ENCODE data around the gene SPRY1.

The SPRY1 gene

GRCh38 chr4:123412091-123412505, 15.5 kb downstream of the SPRY1 start:
- no peak for DNase-seq

DNA sequence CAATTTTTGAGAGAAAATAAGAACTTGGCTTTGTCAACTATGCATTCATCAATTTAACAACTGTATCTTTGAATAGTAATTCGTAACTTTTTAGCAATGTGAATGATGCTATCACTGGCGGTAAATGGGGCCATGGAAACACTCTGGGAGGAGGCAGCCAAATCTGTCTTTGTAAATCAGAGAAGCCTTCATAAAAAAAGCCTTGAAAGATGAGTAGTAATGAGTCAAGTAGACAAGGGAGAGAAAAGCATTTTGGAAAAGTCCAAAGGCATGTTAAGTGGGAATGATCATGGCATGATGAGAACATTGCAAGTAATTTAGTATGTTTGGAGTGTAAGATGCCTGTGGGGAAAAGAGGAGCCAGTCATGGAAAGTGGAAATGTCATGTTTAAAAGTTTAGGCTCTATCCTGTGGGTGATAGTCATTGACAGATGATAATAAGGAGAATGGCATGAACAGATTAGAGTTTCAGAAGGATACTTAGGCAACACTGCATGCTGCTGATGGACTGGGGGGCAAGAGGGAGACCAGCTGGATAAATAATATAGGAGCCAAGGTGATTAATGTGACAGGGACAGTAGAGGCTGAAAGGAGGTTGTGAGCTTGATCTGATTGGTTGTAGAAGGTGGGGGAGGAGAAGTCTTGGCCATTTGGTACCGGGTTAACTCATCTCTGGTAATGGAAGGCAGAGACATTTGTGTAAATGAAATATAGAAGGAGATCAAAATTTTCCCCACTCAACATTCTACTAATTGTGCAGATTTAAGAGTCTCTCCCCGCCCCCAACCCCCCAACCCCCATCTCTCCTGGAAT, 16.3 kb downstream of the SPRY1 start:
- DNase-seq: no peak

GRCh38 chr4:123415576-123415975, 19.0 kb downstream of the SPRY1 start:
- DNase-seq: no peak

GRCh38 chr4:123415977-123416376, 19.4 kb downstream of the SPRY1 start:
- DNase-seq: no peak

- no peak for DNase-seq
These were observed 21.2 kb downstream of the SPRY1 start for GRCh38 chr4:123417813-123418212.

DNA sequence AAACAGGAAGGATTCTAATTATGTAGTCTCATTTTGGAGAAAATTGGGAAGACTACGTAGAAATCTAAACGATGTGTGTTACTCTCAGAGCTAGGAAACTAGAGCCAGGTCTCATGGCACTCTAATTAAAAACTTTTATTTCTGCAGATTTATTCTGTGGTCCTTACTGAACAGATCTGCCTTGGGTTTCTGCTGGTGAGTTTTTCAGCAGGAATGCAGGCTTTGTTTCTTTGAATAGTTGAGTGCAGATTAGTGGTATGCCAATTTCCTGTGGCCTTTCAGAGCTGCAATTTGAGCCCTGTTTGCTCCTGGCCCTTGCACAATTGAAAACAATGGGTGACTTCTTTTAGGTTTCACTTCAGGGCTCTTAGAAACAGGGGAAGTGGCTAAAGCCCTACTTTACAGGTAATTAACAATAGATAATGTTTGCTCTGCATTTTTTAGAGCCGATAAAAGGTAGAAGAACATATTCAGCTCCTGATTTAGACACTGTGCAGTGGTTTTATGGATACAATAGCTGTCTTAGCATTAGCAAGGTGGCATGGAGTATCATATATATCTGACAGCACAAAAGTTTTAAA, 21.8 kb downstream of the SPRY1 start:
- DNase-seq: peak; percentile 76

DNA sequence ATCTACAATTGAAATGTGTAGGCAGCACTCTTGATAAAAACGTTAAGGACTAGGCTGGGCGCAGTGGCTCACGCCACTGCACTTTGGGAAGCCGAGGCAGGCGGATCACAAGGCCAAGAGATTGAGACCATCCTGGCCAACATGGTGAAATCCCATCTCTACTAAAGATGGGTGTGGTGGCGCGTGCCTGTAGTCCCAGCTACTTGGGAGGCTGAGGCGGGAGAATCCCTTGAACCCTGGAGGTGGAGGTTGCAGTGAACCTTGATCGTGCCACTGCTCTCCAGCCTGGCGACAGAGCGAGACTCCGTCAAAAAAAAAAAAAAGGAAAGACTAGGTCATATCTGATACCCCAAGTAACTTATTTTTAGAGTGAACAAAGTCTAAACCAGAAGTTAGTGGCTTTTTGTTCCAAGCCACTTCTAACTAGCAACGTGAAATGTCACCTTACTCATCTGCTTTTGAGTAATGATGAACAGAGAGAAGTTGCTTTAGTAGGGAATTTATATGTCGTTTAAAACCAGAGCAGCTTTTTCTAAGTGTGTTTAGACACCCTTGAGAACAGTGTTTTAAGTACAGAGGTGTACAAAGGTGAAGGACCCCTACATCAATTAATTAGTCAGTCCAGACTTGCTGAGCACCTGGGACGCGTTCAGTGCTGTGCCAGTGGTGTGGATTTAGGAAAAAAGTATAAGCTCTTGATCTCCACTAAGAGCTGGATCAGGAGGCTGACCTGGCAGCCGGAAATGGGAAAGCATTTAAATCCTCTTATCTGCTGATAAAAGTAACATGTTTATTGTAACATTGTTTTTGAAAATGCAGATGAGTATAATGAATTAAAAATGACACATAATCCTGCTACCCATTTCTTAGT, 23.5 kb downstream of the SPRY1 start:
- no peak for DNase-seq

GRCh38 chr4:123421227-123421936, 24.8 kb downstream of the SPRY1 start:
- no peak for DNase-seq

DNA sequence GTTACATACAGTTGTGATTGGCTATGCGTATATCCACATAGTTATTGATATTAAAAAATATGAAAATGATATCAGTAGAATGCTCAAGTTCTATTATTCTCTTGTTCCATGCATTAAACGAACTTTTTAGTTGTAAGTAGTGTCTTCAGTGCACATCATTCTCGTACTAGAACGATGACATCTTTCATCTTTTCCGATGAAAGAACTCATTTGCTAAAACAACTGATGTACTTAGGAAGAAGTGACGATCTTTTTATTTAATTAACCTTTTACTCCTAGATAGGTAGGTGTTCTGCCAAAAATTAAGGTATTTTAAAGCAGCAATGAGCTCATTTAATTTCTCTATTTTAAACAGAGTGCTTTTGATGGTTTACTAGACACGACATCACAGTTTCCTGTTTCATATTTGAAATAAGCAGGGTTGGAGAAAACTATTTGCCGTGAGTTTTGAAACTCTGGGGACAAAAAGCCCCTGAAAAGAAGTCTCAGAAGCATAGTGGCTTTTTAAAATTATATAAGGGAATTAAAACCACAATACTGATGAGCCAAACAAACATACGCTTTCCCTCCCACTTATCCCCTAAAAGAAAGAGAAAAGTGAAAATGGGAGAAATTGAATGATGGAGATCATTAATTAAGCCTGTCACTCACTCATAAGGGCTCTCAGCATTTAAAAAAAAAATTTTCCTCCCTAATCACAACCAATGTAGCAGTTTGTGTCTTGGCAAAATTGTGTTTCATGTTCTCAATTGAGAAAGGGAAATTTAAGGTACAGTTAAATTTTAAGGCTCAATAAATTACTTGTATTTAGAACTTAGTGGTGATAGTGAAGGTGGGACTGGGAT, 25.6 kb downstream of the SPRY1 start:
- no peak for DNase-seq

DNA sequence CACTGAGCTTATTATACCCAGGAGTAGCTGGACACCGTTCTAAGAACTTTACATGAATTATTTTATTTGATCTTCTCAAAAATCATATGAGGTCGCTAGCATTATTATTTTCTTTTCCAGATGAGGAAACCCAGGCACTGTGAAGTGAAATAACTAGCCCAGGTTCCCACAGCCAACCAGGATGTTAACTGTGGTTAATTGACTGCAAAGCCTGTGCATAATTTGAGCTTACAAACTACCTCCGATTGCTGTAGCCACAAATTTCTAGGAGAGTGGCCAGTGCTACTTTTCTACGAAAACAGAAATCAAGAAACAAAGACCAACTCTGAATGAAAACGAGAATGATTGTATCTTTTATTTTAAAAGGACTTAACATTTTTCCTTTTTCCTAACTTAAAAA, 27.2 kb downstream of the SPRY1 start:
- DNase-seq: no peak

DNA sequence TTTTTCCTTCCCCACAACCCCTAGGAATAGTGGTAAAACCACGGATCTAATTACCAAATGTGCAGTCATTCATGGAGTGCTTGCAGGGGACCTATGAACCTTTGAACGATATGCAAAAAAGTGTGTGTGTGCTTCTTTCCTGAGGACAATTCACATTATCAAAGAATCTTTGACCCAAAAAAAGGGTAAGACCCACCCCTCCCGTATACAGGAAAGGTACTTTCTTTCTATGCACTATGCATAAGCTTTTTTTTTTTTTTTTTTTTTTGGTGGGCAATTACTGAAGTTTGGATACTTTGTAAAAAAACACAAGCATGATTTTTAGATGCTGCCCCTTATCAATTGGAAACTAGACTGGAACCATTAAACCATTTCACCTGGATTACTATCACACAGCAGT, 31.4 kb downstream of the SPRY1 start:
- DNase-seq: no peak

DNA sequence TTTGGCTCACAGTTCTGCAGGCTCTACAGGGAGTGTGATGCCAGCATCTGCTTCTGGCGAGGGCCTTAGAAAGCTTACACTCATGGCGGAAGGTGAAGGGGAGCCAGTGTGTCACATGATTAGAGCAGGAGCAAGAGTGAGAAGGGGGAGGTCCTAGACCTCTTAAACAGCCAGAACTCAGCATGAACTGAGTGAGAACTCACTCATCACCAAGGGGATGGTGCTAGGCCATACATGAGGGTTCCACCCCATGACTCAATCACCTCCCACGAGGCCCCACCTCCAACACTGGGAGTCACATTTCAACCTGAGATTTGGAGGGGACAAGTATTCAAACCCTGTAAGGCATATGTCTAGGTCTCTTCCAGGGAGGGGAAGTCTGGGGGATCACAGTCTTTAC, 33.4 kb downstream of the SPRY1 start:
- DNase-seq: no peak

GRCh38 chr4:123430501-123430900, 33.9 kb downstream of the SPRY1 start:
- DNase-seq: no peak

- no peak for DNase-seq
These were observed 37.0 kb downstream of the SPRY1 start for GRCh38 chr4:123433573-123433972.

- no peak for DNase-seq
These were observed 37.4 kb downstream of the SPRY1 start for GRCh38 chr4:123433976-123434375.

- DNase-seq: no peak
These were observed 38.9 kb downstream of the SPRY1 start for GRCh38 chr4:123435246-123436113.

- no peak for DNase-seq
These were observed 41.4 kb downstream of the SPRY1 start for GRCh38 chr4:123438031-123438430.

DNA sequence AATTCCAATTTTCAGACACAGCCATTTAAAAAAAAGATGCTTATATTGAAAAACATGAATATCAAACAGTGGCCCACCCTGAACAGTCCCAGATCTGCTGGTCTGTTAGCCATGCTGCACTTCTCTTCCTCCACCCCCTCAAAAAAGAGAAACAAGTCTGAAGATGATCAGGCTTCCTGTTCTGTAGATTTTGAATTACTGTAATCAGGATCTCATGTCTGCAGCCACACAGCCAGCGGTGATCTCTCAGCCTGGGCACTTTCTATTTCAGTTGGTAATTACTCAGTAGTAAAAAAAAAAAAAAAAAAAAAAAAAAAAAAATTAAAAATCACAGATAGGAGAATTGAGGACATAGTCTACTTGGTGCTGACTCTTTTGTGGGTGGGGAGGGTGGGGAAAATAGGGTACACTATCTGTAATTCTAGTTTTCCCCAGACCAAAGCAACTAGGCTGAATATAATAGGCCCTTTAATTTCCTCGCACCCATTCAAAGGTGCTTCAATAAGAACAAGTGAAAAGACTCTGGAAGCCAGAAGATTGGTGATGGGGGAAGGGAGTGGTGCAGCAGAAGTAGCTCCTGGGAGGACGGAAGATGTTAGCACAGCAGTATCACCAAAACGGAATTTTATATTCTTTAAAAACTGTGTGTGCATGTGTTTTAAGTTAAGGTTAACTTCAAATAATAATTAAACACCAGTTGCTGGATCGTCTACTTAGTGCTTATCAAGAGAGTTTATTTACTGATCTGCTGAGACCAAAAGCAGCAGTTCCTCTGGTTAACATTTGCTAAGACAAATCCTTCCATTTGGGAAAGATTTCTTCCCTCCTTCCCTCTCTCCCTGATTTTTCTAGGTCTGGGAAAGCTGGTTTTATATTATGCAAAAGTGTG, 47.0 kb downstream of the SPRY1 start:
- DNase-seq: no peak

GRCh38 chr4:123444290-123444731, 47.7 kb downstream of the SPRY1 start:
- DNase-seq: no peak

Data from NCI-H510A treated with DMSO at 0.1 percent for 48 hours (cell line).